C4-2B (cell line): ENCODE measurements around the gene IGF2BP3.

Source experiments
- ZFX ChIP-seq: fragments of 450-650 bp; IDR thresholded peaks from 2 replicates; pipeline ENCODE4 v1.6.1; 2017
- TF ChIP-seq, protein P1 (sequence below): fragments of 450-650 bp; conservative IDR thresholded peaks from 2 replicates; pipeline ENCODE4 v1.5.1; 2017; ENCODE audit warnings: mild to moderate bottlenecking

DNA sequence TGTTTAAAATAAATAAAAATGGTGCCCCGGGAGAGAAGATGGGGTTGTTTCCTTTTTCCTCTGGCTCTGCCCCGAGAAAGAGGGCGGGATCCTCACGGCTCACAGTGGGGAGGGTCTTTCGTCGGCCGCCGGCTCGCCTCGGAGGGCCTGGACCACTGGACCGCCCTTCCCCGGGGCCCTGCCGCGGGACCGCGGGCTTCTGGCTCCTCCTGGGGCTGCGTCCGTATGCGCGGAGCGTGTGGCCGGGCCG, 3.5 kb upstream of the IGF2BP3 start:
- TF ChIP-seq, protein P1, sequence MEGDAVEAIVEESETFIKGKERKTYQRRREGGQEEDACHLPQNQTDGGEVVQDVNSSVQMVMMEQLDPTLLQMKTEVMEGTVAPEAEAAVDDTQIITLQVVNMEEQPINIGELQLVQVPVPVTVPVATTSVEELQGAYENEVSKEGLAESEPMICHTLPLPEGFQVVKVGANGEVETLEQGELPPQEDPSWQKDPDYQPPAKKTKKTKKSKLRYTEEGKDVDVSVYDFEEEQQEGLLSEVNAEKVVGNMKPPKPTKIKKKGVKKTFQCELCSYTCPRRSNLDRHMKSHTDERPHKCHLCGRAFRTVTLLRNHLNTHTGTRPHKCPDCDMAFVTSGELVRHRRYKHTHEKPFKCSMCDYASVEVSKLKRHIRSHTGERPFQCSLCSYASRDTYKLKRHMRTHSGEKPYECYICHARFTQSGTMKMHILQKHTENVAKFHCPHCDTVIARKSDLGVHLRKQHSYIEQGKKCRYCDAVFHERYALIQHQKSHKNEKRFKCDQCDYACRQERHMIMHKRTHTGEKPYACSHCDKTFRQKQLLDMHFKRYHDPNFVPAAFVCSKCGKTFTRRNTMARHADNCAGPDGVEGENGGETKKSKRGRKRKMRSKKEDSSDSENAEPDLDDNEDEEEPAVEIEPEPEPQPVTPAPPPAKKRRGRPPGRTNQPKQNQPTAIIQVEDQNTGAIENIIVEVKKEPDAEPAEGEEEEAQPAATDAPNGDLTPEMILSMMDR = no peak
- peak; percentile 63 for TF ChIP-seq ZFX
